Activated CD8-positive, alpha-beta memory T cell treated with anti-CD3 and anti-CD28 coated beads, Interleukin-2, amount 50 U/mL, for 24 hours (primary cell): Measurements from ENCODE around the gene PNMT.
"Not testable (repeated sequence)": the region's sequence is repeated elsewhere in the genome, so short reads cannot be mapped to it uniquely, and the experiment has no call there.

Experiments
- DNase-seq: peaks from one replicate; pipeline ENCODE4 v3.0.0-alpha.2; 2020; ENCODE audit errors: extremely low read depth

PNMT gene

DNA sequence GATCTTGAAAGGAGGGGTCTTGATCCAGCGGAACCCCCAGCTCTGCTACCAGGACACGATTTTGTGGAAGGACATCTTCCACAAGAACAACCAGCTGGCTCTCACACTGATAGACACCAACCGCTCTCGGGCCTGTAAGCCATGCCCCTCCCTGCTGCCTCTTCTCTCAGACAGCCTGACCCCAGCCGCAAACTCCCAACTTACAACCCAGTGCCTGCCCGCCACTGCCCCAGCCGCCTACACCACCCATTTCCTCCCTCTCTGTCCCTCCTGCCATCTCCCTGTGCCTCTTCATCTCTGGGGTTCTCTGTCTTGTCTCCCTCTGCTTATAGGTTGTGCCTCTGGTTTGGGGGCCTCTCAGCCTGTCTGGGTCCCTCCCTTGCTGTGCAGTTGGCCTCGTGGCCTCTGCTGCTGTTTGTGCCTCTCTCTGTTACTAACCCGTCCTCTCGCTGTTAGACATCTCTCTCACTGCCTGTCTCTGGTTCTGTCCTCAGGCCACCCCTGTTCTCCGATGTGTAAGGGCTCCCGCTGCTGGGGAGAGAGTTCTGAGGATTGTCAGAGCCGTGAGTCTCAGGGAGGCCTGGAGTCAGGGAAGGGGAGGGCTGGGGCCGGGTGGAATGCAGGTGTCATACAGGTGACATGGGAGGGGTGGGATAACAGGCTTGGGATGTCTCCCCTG, 41.2 kb downstream of the PNMT start:
- no peak for DNase-seq

DNA sequence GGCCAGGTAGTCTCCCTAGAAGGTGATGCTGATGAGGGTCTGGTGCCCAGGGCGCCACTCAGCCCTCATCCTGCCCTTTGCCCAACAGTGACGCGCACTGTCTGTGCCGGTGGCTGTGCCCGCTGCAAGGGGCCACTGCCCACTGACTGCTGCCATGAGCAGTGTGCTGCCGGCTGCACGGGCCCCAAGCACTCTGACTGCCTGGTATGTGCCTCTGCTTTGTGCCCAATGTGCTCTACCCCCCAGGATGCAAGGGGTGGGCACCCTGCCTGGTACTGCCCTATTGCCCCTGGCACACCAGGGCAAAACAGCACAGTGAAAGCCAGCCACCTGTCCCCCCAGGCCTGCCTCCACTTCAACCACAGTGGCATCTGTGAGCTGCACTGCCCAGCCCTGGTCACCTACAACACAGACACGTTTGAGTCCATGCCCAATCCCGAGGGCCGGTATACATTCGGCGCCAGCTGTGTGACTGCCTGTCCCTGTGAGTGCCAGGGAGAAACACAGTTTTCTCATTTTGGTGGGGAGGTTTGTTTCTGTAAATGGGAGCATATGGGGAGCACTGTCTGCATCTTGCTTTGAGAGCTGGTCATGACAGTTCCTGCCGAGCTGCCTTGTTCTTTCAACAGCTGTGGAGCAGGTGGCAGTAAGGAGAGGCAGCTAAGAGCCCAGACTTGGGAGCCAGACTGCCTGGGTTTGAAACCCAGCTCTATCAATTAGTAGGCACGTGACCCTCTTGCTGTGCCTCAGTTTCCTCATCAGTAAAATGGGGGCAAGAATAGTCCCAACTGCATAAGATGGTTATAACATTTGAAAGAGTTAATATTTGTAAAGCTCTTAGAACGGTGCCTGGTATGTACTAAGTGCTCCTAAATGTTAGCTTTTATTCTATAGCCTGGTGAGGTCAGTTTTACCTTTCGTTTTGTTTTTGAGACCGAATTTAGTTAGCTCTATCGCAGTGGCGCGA, 42.0 kb downstream of the PNMT start:
- no peak for DNase-seq

DNA sequence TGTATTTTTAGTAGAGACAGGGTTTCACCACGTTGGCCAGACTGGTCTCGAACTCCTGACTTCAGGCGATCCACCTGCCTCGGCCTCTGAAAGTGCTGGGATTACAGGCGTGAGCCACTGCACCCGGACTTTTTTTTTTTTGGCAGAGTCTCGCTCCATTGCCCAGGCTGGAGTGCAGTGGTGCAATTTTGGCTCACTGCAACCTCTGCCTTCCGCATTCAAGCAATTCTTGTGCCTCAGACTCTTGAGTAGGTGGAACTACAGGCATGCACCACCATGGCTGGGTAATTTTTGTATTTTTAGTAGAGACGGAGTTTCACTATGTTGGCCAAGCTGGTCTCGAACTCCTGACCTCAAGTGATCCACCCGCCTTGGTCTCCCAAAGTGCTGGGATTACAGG, 42.8 kb downstream of the PNMT start:
- not testable (repeated sequence) for DNase-seq

- no peak for DNase-seq
Observed at GRCh38 chr17:39711851-39712250, 43.6 kb downstream of the PNMT start.

- DNase-seq, result no peak
Observed at GRCh38 chr17:39714234-39714633, 46.0 kb downstream of the PNMT start.

GRCh38 chr17:39715375-39716072, 47.3 kb downstream of the PNMT start:
- no peak for DNase-seq

GRCh38 chr17:39716073-39716818, 48.0 kb downstream of the PNMT start:
- DNase-seq, result no peak

DNA sequence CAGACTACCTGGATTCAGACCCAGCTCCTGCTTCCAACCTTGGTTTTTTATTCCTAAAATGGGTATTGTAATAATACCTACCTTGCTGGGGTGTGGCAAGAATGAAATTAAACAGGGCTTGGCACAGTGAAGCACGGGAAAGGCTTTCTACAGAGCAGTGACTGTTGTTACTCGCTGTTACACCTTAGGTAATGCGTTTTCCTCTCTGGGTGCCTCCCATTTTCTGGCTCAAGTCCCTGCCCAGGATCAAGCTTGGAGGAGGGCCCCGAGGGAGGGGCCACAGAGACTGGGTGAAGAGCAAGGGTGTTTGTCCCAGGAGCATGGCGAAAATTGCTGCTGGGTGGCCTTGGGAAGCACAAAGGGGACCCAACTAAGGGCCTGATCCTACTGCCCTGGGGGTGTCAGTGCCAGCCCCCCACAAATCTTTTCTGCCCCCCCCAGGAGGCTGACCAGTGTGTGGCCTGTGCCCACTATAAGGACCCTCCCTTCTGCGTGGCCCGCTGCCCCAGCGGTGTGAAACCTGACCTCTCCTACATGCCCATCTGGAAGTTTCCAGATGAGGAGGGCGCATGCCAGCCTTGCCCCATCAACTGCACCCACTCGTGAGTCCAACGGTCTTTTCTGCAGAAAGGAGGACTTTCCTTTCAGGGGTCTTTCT, 48.8 kb downstream of the PNMT start:
- no peak for DNase-seq

DNA sequence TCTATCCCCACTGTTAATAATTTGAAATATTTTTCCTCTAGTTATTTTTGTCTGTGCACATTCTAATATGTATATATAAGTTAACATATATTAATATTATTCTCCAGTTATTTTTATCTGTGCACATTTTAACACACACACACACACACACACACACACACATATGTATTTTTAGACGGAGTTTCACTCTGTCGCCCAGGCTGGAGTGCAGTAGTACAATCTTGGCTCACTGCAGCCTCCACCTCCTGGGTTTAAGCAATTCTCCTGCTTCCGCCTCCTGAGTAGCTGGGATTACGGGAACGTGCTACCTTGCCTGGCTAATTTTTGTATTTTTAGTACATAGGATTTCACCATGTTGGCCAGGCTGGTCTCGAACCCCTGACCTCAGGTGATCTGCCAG, 49.4 kb downstream of the PNMT start:
- no peak for DNase-seq

GRCh38 chr17:39719563-39720355, 51.5 kb downstream of the PNMT start:
- no peak for DNase-seq
